ENCODE data around the gene DGKE.

Gene DGKE

DNA sequence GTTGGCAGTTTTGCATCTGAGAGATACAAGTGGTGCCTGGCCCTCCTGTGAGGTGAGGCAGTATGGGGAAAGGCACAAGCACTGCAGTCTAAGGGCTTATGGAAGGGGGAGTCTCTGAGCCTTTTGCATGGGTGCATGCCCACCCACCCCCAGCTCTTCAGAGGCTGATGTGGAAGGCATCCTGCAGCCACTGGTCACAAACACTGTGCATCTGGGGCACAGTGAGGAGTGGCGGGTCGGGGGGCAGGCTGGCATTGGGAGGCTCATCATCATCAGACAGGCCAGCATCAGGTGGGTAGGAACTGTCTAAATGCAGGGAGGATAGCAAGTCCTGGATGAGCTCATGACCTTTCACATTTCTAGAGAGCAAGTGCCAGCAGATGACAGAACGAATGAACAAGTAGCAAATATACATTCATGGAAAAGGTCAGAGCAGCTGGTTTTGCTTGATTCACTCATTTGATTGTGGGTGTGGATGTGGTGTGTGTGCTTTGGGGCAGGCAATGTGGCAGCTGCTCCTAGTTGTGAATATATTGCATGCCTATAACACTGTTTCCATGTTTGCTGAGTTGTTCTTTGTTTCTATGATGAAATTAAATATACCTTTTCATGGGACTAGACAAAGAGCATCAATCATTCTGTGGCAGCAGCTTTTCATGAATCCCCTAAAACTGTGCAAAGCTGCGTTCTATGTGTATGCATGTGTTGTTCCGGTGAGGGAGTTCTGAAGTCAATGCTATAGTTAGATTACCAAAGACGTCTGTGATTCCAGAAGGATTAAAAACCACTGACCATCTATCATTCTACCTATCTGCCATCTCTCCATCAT, 50.7 kb downstream of the DGKE start:
- TF ChIP-seq, protein P1, sequence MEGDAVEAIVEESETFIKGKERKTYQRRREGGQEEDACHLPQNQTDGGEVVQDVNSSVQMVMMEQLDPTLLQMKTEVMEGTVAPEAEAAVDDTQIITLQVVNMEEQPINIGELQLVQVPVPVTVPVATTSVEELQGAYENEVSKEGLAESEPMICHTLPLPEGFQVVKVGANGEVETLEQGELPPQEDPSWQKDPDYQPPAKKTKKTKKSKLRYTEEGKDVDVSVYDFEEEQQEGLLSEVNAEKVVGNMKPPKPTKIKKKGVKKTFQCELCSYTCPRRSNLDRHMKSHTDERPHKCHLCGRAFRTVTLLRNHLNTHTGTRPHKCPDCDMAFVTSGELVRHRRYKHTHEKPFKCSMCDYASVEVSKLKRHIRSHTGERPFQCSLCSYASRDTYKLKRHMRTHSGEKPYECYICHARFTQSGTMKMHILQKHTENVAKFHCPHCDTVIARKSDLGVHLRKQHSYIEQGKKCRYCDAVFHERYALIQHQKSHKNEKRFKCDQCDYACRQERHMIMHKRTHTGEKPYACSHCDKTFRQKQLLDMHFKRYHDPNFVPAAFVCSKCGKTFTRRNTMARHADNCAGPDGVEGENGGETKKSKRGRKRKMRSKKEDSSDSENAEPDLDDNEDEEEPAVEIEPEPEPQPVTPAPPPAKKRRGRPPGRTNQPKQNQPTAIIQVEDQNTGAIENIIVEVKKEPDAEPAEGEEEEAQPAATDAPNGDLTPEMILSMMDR (IDR thresholded peaks at IDR 0.05; ENCODE audit: low read depth, low read length, missing control alignments): no peak
- DNase-seq (ENCODE audit: low read depth): no peak
- no peak overlapping the region for H3K4me3 ChIP-seq (ENCODE audit: low read depth, low read length)

DNA sequence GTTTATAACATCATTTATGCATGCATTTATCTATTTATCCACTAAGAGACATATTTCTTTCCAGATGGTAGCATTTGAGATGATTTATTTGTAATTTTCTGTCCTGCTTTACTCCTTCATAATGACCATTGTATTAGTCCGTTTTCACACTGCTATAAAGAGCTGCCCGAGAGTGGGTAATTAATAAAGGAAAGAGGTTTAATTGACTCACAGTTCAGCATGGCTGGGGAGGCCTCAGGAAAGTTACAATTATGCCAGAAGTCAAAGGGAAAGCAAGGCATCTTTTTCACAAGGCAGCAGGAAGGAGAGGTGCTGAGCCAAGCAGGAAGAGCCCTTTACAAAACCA, 51.3 kb downstream of the DGKE start:
- TF ChIP-seq, protein P1 (IDR thresholded peaks at IDR 0.05; ENCODE audit: low read depth, low read length, missing control alignments): no peak
- no peak for DNase-seq (ENCODE audit: low read depth)
- no peak overlapping the region for H3K4me3 ChIP-seq (ENCODE audit: low read depth, low read length)

DNA sequence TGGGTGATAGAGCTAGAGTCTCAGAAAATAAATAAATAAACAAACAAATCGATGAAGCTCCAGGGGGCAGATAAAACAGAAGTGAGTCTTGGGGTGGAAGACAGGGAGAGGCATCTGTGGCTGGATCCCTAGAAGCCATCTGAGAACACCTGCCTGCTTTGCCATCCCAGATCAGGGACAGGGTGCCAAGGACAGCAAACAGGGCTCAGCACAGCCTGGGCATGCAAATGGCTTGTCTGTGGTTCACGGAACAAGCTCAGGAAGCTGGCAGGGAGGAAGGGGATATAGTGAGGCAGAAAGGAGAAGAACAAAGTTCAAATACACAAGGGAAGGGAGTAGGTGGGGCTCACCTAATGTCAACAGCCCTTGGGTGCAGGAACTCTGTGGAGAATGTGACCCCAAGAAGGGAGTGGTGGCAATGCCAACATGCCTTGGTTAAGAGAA, 52.4 kb downstream of the DGKE start:
- TF ChIP-seq, protein P1 (IDR thresholded peaks at IDR 0.05; ENCODE audit: low read depth, low read length, missing control alignments): no peak
- no peak for DNase-seq (ENCODE audit: low read depth)
- H3K4me3 ChIP-seq (ENCODE audit: low read depth, low read length): no peak overlapping the region

DNA sequence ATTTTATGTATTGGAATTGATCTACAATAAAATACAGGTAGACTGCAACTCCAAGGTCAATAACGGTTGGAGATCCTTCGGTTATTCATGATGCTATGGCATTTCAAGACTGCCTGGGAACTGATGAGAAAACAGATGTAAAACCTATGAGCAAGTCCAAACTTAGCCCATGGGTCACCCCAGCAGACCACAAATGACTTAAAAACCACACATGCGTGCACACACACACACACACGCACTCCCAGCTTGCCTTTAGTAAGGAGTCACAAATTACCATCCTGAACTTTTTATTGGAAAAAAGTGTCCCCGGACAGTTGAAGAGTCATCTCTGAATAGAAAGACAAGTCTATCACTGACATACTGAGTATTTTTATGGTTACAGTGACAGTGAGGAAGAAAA, 53.2 kb downstream of the DGKE start:
- TF ChIP-seq, protein P1 (IDR thresholded peaks at IDR 0.05; ENCODE audit: low read depth, low read length, missing control alignments): no peak
- DNase-seq (ENCODE audit: low read depth): no peak
- no peak overlapping the region for H3K4me3 ChIP-seq (ENCODE audit: low read depth, low read length)

DNA sequence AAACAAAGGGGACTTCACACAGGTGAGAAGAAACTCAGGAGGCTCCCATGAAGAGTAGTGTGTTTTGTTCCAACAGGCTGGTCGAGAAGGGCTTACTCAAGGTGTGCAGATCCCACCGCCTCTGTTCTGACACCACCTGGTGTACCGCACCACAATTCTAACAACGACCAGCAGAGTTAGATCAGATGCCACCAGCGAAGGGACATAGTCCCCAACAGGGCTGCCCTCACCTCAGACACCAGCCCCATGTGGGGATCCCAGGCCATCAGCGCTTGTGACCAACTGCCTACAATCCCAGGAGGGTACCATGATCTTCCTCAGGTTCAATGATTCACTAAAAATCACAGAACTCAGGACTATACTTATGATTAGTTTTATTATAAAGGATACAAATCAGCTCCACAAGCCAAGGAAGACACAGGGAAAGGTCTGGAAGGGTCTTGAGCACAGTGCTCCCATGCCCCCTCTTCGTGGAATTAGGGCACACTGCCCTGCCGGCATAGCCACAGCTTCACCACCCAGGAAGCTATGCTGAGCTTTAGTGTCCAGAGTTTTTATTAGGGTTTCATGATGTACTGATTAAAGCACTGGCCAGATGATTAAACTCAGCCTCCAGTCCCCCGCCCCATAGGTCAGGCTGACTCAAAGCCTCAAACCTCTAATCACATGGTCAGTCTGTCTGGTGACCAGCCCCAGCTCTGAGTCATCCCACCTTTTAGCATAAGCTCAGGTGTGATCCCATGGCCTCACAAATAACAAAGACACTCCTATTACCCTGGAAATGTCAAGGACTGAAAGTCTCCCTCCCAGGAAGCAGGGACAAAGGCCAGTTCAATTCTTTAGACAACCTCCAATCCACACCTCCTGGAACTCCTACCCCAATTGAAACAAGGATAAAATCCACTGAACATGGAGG, 53.9 kb downstream of the DGKE start:
- H3K4me3 ChIP-seq (ENCODE audit: low read depth, low read length): no peak overlapping the region
- no peak for DNase-seq (ENCODE audit: low read depth)

DNA sequence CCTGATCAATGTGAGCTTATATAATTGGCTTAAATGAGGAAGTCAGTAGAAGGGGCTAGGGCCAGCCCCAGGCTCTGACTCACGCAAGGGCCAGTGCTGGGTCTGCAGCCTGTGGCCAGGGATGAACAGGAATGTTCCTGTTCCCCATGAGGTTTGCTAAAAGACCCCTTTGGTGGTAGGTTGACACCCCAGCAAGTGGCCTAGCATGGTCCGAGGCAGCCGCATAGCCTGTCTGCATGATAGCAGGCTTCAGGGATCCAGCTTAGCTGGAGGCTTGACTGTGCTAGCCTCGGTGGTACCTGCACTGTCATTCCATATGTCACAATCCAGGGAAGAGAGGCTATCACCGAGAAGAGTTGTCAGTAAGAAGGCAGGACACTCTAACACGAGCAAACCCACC, 56.4 kb downstream of the DGKE start:
- TF ChIP-seq, protein P1 (IDR thresholded peaks at IDR 0.05; ENCODE audit: low read depth, low read length, missing control alignments): no peak
- no peak for DNase-seq (ENCODE audit: low read depth)
- H3K4me3 ChIP-seq (ENCODE audit: low read depth, low read length): no peak overlapping the region

More for the DNA sequence above, 53.9 kb downstream of the DGKE start:
- TF ChIP-seq, protein P1 (IDR thresholded peaks at IDR 0.05; ENCODE audit: low read depth, low read length, missing control alignments): no peak

All from GM12864 (cell line).